Loucy (cell line): ENCODE results near the gene COL6A2.

ENCODE experiments used
- H2AFZ ChIP-seq: fragments of 200-600 bp; sonication (generic); 2 replicates; pipeline ENCODE4 v1.6.0; 2016; ENCODE audit warnings: antibody characterized with exemption, mild to moderate bottlenecking, low read length, moderate library complexity
- H3F3A ChIP-seq: fragments of 200-600 bp; 2 replicates; pipeline ENCODE4 v1.6.0; 2016; ENCODE audit warnings: antibody characterized with exemption, low read depth, mild to moderate bottlenecking
- H3K27me3 ChIP-seq: fragments of 200-600 bp; sonication (generic); 2 replicates; pipeline ENCODE4 v1.6.1; 2014; ENCODE audit warnings: low read length, mild to moderate bottlenecking; ENCODE audit not compliant: insufficient read depth, poor library complexity, severe bottlenecking
- H3K36me3 ChIP-seq: fragments of 200-600 bp; sonication (generic); 2 replicates; pipeline ENCODE4 v1.6.1; 2016; ENCODE audit warnings: low read length; ENCODE audit not compliant: insufficient read depth
- H3K4me1 ChIP-seq: fragments of 200-600 bp; sonication (generic); 2 replicates; pipeline ENCODE4 v1.5.1; 2014; ENCODE audit warnings: low read length, mild to moderate bottlenecking; ENCODE audit not compliant: insufficient read depth, poor library complexity, severe bottlenecking
- H3K4me2 ChIP-seq: fragments of 200-600 bp; sonication (generic); 2 replicates; pipeline ENCODE4 v1.6.0; 2014; ENCODE audit warnings: antibody characterized with exemption, low read length, low read depth, mild to moderate bottlenecking; ENCODE audit not compliant: poor library complexity, severe bottlenecking
- H3K4me3 ChIP-seq: fragments of 200-600 bp; sonication (generic); 2 replicates; pipeline ENCODE4 v1.5.1; 2014; ENCODE audit warnings: low read length, mild to moderate bottlenecking, mixed read lengths; ENCODE audit not compliant: poor library complexity, severe bottlenecking
- H3K79me2 ChIP-seq: fragments of 200-600 bp; sonication (generic); 2 replicates; pipeline ENCODE4 v1.6.1; 2014; ENCODE audit warnings: low read length; ENCODE audit not compliant: insufficient read depth
- H3K9ac ChIP-seq: fragments of 200-600 bp; sonication (generic); 2 replicates; pipeline ENCODE4 v1.6.0; 2014; ENCODE audit warnings: mild to moderate bottlenecking, low read depth, low read length, moderate library complexity; ENCODE audit not compliant: poor library complexity, severe bottlenecking
- H3K9me2 ChIP-seq: fragments of 200-600 bp; sonication (generic); replicated peaks from 2 replicates; pipeline ENCODE4 v1.6.1; 2016; ENCODE audit warnings: low read depth, low read length, mixed read lengths
- H3K9me3 ChIP-seq: fragments of 200-600 bp; sonication (generic); 2 replicates; pipeline ENCODE4 v1.6.1; 2014; ENCODE audit warnings: mild to moderate bottlenecking, antibody characterized with exemption, low read length, low read depth; ENCODE audit not compliant: insufficient read depth
- H4K20me1 ChIP-seq: fragments of 200-600 bp; sonication (generic); 2 replicates; pipeline ENCODE4 v1.6.0; 2014; ENCODE audit warnings: antibody characterized with exemption, low read length, mild to moderate bottlenecking; ENCODE audit not compliant: insufficient read depth, poor library complexity, severe bottlenecking
- CTCF ChIP-seq: fragments of 200-600 bp; sonication (generic); conservative IDR thresholded peaks from 2 replicates; pipeline ENCODE4 v1.5.1; 2014; ENCODE audit warnings: mild to moderate bottlenecking, antibody characterized with exemption, low read length
- EZH2phosphoT487 ChIP-seq: fragments of 200-600 bp; IDR thresholded peaks from 2 replicates; pipeline ENCODE4 v1.6.1; 2018; ENCODE audit warnings: antibody characterized with exemption, mild to moderate bottlenecking, moderate library complexity, borderline replicate concordance

COL6A2 gene

GRCh38 chr21:46130831-46131587 is 33.1 kb downstream of the COL6A2 start:
- Histone ChIP-seq H3K4me3 (no peak overlapping the region), H4K20me1 (no peaks in the 10 kb centered on the region)
- TF ChIP-seq EZH2phosphoT487 (no peak), CTCF (no peak)

DNA sequence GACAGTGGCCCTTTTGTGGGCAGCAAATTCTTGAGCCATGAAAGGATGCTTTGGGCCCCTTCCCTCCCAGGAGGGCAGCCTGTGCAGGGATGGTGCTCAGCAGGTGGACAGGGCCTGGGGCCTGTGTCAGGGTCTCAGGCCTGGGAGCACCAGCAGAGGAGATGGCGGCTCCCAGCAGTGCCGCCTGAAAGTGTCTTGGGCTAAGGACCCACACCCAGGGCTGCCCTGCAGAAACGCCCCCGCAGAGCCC is 33.6 kb downstream of the COL6A2 start:
- H3K4me3 ChIP-seq, result no peak overlapping the region
- no peaks in the 10 kb centered on the region for H3K9me2 ChIP-seq
- H3K36me3 ChIP-seq, result no peaks in the 10 kb centered on the region
- no peaks in the 10 kb centered on the region for H3K4me1 ChIP-seq
- H3K27me3 ChIP-seq, result no peaks in the 10 kb centered on the region
- no peak overlapping the region for H2AFZ ChIP-seq
- TF ChIP-seq CTCF (no peak), EZH2phosphoT487 (no peak)
- H3K4me2 ChIP-seq, result no peak overlapping the region
- H3K9me3 ChIP-seq, result peaks cover 25% of the 10 kb centered on the region; the same call in 1 of the 2 replicates
- no peaks in the 10 kb centered on the region for H3K79me2 ChIP-seq
- no peaks in the 10 kb centered on the region for H4K20me1 ChIP-seq
- no peaks in the 10 kb centered on the region for H3F3A ChIP-seq
- no peak overlapping the region for H3K9ac ChIP-seq

More at GRCh38 chr21:46130831-46131587, 33.1 kb downstream of the COL6A2 start:
- H3K4me2 ChIP-seq, result no peak overlapping the region
- no peaks in the 10 kb centered on the region for H3K79me2 ChIP-seq
- H3K4me1 ChIP-seq, result no peaks in the 10 kb centered on the region
- no peaks in the 10 kb centered on the region for H3K36me3 ChIP-seq
- H3F3A ChIP-seq, result no peaks in the 10 kb centered on the region
- H3K9me2 ChIP-seq, result no peaks in the 10 kb centered on the region
- no peak overlapping the region for H3K9ac ChIP-seq
- H3K27me3 ChIP-seq, result no peaks in the 10 kb centered on the region
- peaks cover 25% of the 10 kb centered on the region; the same call in 1 of the 2 replicates for H3K9me3 ChIP-seq
- H2AFZ ChIP-seq, result no peak overlapping the region

- Histone ChIP-seq H3K36me3 (no peaks in the 10 kb centered on the region), H3K4me1 (no peaks in the 10 kb centered on the region), H2AFZ (no peak overlapping the region), H4K20me1 (no peaks in the 10 kb centered on the region), H3K9me2 (no peaks in the 10 kb centered on the region), H3K4me2 (no peak overlapping the region), H3K27me3 (no peaks in the 10 kb centered on the region), H3K9ac (no peak overlapping the region), H3K9me3 (peaks cover 25% of the 10 kb centered on the region; the same call in 1 of the 2 replicates), H3F3A (no peaks in the 10 kb centered on the region), H3K4me3 (no peak overlapping the region), H3K79me2 (no peaks in the 10 kb centered on the region)
- TF ChIP-seq EZH2phosphoT487, result no peak
- no peak for TF ChIP-seq CTCF
These were observed 34.1 kb downstream of the COL6A2 start for GRCh38 chr21:46131838-46132651.
